Liver (tissue), 9 donors: Measurements from ENCODE around the gene UNC13B. TPM values are rescaled to one million over a fixed set of nuclear protein-coding genes. Genes with fewer than 3 reads are reported as not detected.

Source experiments
- DNase-seq: peaks from one replicate; pipeline ENCODE4 v3.0.0-alpha.2; 2017; ENCODE audit warnings: low spot score
- H3K27ac ChIP-seq, 2 donors: one replicate each; pipeline ENCODE4 v1.7.0; 2013; ENCODE audit warnings: inconsistent platforms in 2 of 2, low read length in 2 of 2, control low read depth in 1 of 2, low read depth in 1 of 2, mild to moderate bottlenecking in 1 of 2
- H3K27me3 ChIP-seq, 4 donors: one replicate each; pipeline versions ENCODE4 v1.6.1 to v1.7.0; 2013; ENCODE audit warnings: low read length in 3 of 4, inconsistent platforms in 1 of 4, mild to moderate bottlenecking in 1 of 4, moderate library complexity in 1 of 4; ENCODE audit not compliant: control insufficient read depth in 4 of 4, insufficient read depth in 4 of 4
- H3K36me3 ChIP-seq, 4 donors: one replicate each; pipeline versions ENCODE4 v1.6.1 to v1.7.0; 2013; ENCODE audit warnings: low read length in 3 of 4, mild to moderate bottlenecking in 3 of 4, low read depth in 1 of 4, moderate library complexity in 1 of 4; ENCODE audit not compliant: control insufficient read depth in 4 of 4, insufficient read depth in 3 of 4
- H3K4me1 ChIP-seq, 4 donors: one replicate each; pipeline versions ENCODE4 v1.6.1 to v1.7.0; 2013; ENCODE audit warnings: low read length in 3 of 4, mild to moderate bottlenecking in 3 of 4, moderate library complexity in 1 of 4; ENCODE audit not compliant: control insufficient read depth in 4 of 4, insufficient read depth in 4 of 4
- H3K4me3 ChIP-seq, 3 donors: one replicate each; pipeline versions ENCODE4 v1.6.1 to v1.7.0; 2013; ENCODE audit warnings: low read length in 3 of 3, control low read depth in 1 of 3, low read depth in 1 of 3, mild to moderate bottlenecking in 1 of 3
- H3K9ac ChIP-seq, 2 donors: one replicate each; pipeline ENCODE4 v1.7.0; 2013; ENCODE audit warnings: low read length in 2 of 2, mild to moderate bottlenecking in 2 of 2, moderate library complexity in 2 of 2, control low read depth in 1 of 2, low read depth in 1 of 2
- H3K9me3 ChIP-seq, 4 donors: one replicate each; pipeline versions ENCODE4 v1.6.1 to v1.7.0; 2013; ENCODE audit warnings: low read length in 3 of 4; ENCODE audit not compliant: control insufficient read depth in 4 of 4
- FOXA1 ChIP-seq: IDR thresholded peaks from 2 replicates; pipeline ENCODE4 v1.6.1; 2016; ENCODE audit warnings: antibody characterized with exemption
- GABPA ChIP-seq, 2 donors: IDR thresholded peaks in 1 of 2; conservative IDR thresholded peaks in 1 of 2; 2 replicates each; pipeline ENCODE4 v1.6.1; 2016; ENCODE audit warnings: antibody characterized with exemption in 2 of 2, mild to moderate bottlenecking in 1 of 2, moderate library complexity in 1 of 2
- HNF4A ChIP-seq, 2 donors: conservative IDR thresholded peaks; 2 replicates each; pipeline ENCODE4 v1.6.1; 2016; ENCODE audit warnings: antibody characterized with exemption in 2 of 2, mild to moderate bottlenecking in 2 of 2
- JUND ChIP-seq, 2 donors: IDR thresholded peaks; 2 replicates each; pipeline ENCODE4 v1.6.1; 2016; ENCODE audit warnings: antibody characterized with exemption in 2 of 2
- NR2F2 ChIP-seq: IDR thresholded peaks from 2 replicates; pipeline ENCODE4 v1.6.1; 2016; ENCODE audit warnings: antibody characterized with exemption
- RXRA ChIP-seq, 2 donors: IDR thresholded peaks; 2 replicates each; pipeline ENCODE4 v1.6.1; 2017 to 2018; ENCODE audit warnings: antibody characterized with exemption in 2 of 2, mild to moderate bottlenecking in 1 of 2
- SP1 ChIP-seq: IDR thresholded peaks from 2 replicates; pipeline ENCODE4 v1.6.1; 2018; ENCODE audit warnings: antibody characterized with exemption, mild to moderate bottlenecking
- YY1 ChIP-seq: IDR thresholded peaks from 2 replicates; pipeline ENCODE4 v1.6.1; 2016; ENCODE audit warnings: antibody characterized with exemption, mild to moderate bottlenecking
- WGBS: extraction: QIAGEN DNeasy Blood & Tissue Kit; methylation state at CpG from one replicate; pipeline ENCODE4 v1.1.7; 2013; 5-methylcytosine and 5-hydroxymethylcytosine counted together
- polyA plus RNA-seq, 2 donors: library from polyadenylated mRNA; stranded (reverse) in 1 of 2; unstranded in 1 of 2; fragments of 200-250 nt in 1 of 2; fragments of >200 nt in 1 of 2; fragmentation: Nextera tagmentation in 1 of 2; extraction: Ambion mirVana in 1 of 2; gene quantifications; one replicate each; pipeline versions ENCODE4 v1.2.1 to v1.2.3, GENCODE V29; 2013 to 2015
- total RNA-seq, 2 donors: library from RNA; depleted of rRNA; stranded (reverse); fragments of >200 nt; gene quantifications; one replicate each; pipeline ENCODE4 v1.2.3, GENCODE V29; 2014
- TF ChIP-seq, protein P1 (sequence below): fragments of 150-350 bp; IDR thresholded peaks from 2 replicates; pipeline ENCODE4 v1.5.1; 2017; ENCODE audit warnings: improper control_type of control experiment, low read depth, low read length; ENCODE audit not compliant: missing input control
- TF ChIP-seq, protein P2 (sequence below): IDR thresholded peaks from 2 replicates; pipeline ENCODE4 v1.6.1; 2016; ENCODE audit warnings: antibody characterized with exemption
- donor health status: healthy.
- donor health status: healthy.
- donor health status: healthy.
- donor health status: healthy.
- donor health status: healthy.

UNC13B gene
- total and polyA plus RNA-seq, 4 donors: 5.5 to 25.7 (median 11.9) TPM

DNA sequence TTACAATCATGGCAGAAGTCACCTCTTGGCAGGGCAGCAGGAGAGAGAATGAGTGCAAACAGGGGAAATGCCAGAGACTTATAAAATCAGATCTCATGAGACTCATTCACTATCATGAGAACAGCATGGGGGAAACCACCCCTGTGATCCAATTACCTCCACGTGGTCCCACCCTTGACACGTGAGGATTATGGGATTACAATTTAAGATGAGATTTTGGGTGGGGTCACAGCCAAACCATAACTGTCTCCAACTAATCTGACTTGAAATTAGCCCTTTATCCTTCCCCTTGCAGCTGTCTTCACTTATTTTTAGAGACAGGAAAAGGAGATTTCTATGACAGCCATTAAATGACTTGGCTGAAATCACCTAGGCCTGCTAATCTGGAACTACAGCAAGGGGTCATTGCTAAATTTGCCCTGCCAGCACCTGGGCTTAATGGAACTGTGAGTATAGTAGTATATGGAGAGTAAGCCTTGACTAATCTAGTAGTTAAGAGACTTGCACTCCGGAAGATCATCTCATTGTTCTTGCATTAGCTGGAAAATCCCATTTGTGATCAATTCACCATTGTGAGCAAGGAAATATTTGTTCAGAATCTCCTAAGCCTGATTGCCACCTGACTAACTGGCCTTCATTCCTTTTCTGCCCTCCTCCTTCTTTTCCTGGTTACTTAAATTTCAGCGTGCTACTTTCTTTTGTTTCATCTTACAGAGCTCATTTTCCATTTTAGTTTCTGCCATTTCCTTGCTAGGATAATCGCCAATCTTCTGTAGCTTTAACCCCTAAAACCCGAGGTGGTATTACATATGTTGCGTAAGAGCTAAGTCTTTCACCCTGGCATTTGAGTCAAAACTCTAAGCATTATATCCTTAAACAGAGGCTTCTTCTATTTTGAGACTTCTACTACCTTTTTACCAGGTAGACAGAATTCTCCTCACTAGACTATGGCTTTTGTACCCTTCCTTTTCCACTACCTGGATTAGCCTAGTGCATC is 262.8 kb downstream of the UNC13B start (continued):
- TF ChIP-seq, protein P1, sequence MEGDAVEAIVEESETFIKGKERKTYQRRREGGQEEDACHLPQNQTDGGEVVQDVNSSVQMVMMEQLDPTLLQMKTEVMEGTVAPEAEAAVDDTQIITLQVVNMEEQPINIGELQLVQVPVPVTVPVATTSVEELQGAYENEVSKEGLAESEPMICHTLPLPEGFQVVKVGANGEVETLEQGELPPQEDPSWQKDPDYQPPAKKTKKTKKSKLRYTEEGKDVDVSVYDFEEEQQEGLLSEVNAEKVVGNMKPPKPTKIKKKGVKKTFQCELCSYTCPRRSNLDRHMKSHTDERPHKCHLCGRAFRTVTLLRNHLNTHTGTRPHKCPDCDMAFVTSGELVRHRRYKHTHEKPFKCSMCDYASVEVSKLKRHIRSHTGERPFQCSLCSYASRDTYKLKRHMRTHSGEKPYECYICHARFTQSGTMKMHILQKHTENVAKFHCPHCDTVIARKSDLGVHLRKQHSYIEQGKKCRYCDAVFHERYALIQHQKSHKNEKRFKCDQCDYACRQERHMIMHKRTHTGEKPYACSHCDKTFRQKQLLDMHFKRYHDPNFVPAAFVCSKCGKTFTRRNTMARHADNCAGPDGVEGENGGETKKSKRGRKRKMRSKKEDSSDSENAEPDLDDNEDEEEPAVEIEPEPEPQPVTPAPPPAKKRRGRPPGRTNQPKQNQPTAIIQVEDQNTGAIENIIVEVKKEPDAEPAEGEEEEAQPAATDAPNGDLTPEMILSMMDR: no peak
- TF ChIP-seq SP1: no peak
- no peak for TF ChIP-seq RXRA (IDR thresholded peaks at IDR 0.05)
- TF ChIP-seq, protein P2, sequence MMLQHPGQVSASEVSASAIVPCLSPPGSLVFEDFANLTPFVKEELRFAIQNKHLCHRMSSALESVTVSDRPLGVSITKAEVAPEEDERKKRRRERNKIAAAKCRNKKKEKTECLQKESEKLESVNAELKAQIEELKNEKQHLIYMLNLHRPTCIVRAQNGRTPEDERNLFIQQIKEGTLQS: no peak
- TF ChIP-seq HNF4A (conservative IDR thresholded peaks at IDR 0.05): no peak

DNA sequence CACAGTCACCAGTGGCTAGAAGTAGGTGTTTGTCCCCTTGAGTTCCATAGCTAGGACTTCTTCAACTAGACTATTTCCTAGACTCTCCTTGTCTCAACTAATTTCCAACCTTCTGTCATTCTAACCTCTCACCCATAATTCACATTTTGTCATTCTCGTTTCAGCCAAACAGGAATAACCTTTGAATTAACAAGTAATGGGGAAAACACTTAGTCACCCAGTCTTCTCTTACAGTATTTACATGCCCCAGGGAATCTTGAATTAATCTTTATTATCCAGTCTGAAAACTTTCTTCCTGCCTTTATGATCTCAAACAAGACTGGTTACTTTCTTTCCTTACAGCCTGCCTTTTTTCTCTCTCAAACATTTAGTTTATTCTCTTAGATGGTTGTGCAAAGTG is 264.8 kb downstream of the UNC13B start:
- H3K36me3 ChIP-seq: no peaks in the 10 kb centered on the region
- no peak overlapping the region for H3K9ac ChIP-seq
- no peak for TF ChIP-seq NR2F2
- no peak overlapping the region for H3K27ac ChIP-seq
- no peaks in the 10 kb centered on the region for H3K27me3 ChIP-seq
- no peak overlapping the region for H3K4me3 ChIP-seq
- peaks cover 0 to 5% (median under 1%) of the 10 kb centered on the region in 4 donors for H3K9me3 ChIP-seq
- no peaks in the 10 kb centered on the region for H3K4me1 ChIP-seq
- 56% methylated on average over 1 of the region's 1 CpG for WGBS
- no peak for DNase-seq

DNA sequence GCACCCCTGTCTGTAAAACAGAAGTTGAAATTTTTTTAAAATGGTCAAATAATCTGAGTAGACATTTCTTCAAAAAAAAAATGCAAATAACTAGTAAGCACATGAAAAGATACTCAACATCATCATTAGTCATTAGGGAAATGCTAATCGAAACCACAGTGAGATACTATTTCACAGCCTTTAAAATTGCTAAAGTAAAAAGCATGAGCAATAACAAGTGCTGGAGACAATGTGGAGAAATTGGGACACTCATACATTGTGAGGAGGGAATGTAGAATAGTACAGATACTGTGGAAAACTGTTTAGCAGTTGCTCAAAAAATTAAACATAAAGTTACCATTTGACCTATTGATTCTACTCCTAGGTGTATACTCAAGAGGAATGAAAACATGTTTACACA is 269.7 kb downstream of the UNC13B start:
- no peaks in the 10 kb centered on the region for H3K27me3 ChIP-seq
- no peak for DNase-seq

DNA sequence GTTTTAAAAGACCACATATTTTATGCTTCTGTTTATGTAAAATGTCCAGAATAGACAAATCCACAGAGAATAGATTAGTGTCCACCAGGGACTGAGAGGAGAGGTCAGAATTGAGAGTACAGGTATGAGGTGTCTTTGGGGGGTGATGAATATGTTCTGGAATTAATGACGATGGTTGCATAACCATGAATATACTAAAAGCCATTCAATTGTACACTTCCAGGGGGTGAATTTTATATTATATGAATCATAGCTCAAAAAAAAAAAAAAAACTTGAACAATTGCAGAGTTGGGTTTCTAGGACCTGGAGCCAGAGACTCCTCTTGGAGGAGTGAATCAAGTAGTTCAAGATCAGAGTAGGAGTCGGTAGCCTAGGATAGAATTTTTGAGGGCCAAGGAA is 270.3 kb downstream of the UNC13B start:
- Histone ChIP-seq H3K9me3 (peaks cover 0 to 5% (median under 1%) of the 10 kb centered on the region in 4 donors), H3K27me3 (no peaks in the 10 kb centered on the region), H3K4me3 (no peak overlapping the region), H3K36me3 (no peaks in the 10 kb centered on the region), H3K27ac (no peak overlapping the region), H3K9ac (no peak overlapping the region), H3K4me1 (no peaks in the 10 kb centered on the region)
- no peak for DNase-seq
- TF ChIP-seq JUND (IDR thresholded peaks at IDR 0.05) (no peak), FOXA1 (no peak), NR2F2 (no peak), SP1 (no peak), GABPA (IDR thresholded peaks at IDR 0.05 in 1 of 2, conservative IDR thresholded peaks at IDR 0.05 in 1 of 2) (no peak)
- TF ChIP-seq, protein P2: no peak
- 90% methylated on average over 2 of the region's 2 CpGs for WGBS

More for the DNA sequence above, 269.7 kb downstream of the UNC13B start:
- no peak overlapping the region for H3K9ac ChIP-seq
- H3K4me3 ChIP-seq: no peak overlapping the region
- 95% methylated on average over 1 of the region's 1 CpG for whole genome bisulfite sequencing
- no peak overlapping the region for H3K27ac ChIP-seq
- no peaks in the 10 kb centered on the region for H3K36me3 ChIP-seq
- no peak for TF ChIP-seq YY1
- H3K4me1 ChIP-seq: no peaks in the 10 kb centered on the region
- peaks cover 0 to 5% (median under 1%) of the 10 kb centered on the region in 4 donors for H3K9me3 ChIP-seq
